Hepatocyte (in vitro differentiated cells): ENCODE measurements around the gene PKN1.

Source experiments
- EZH2 ChIP-seq: fragments of 200-600 bp; sonication (generic); IDR thresholded peaks from 2 replicates; pipeline ENCODE4 v1.6.1; 2016; ENCODE audit warnings: antibody characterized with exemption, mild to moderate bottlenecking, borderline replicate concordance
- TF ChIP-seq, protein P1 (sequence below): fragments of 200-600 bp; sonication (generic); IDR thresholded peaks from 2 replicates; pipeline ENCODE4 v1.5.1; 2016; ENCODE audit warnings: antibody characterized with exemption, mild to moderate bottlenecking; ENCODE audit not compliant: poor library complexity

DNA sequence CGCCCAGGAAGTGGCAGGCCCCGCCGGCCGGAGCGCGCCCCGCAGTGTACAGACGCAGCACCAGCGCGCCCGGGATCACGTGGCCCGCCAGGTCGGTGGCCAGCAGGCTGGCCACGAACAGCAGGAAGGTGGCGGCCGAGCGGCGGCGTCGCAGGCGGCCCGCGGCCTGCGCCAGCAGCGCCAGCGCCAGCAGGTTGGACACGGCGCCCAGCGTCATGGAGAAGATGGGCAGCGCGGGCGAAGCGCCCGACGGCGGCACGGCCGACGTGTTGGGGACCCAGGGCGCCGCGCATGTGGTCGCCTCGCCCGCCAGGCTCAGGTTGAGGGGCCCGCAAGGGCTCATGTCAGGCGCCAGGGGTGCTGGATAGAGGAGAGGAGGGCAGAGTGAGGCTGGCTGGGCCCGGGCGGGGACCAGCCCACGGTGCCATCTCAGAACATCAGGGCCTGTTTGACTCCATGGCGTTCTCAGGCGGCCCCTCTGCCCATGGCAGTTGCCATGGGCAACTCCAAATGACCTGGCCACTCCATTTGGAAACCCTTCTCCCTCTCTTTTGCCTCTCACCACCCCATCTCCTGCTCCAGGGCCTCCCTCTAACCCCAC lies 41.0 kb downstream of the PKN1 start:
- TF ChIP-seq, protein P1, sequence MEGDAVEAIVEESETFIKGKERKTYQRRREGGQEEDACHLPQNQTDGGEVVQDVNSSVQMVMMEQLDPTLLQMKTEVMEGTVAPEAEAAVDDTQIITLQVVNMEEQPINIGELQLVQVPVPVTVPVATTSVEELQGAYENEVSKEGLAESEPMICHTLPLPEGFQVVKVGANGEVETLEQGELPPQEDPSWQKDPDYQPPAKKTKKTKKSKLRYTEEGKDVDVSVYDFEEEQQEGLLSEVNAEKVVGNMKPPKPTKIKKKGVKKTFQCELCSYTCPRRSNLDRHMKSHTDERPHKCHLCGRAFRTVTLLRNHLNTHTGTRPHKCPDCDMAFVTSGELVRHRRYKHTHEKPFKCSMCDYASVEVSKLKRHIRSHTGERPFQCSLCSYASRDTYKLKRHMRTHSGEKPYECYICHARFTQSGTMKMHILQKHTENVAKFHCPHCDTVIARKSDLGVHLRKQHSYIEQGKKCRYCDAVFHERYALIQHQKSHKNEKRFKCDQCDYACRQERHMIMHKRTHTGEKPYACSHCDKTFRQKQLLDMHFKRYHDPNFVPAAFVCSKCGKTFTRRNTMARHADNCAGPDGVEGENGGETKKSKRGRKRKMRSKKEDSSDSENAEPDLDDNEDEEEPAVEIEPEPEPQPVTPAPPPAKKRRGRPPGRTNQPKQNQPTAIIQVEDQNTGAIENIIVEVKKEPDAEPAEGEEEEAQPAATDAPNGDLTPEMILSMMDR: no peak
- no peak for TF ChIP-seq EZH2
